Nephron progenitor cell (in vitro differentiated cells): ENCODE data around the gene MON2.

Source experiments
- DNase-seq: peaks from one replicate; pipeline ENCODE4 v3.0.0; 2021
- H3K27ac Mint-ChIP-seq: 2 replicates; pipeline ENCODE4 v1.8.0; 2021; ENCODE audit warnings: mild to moderate bottlenecking, moderate library complexity, mixed read lengths
- H3K27me3 Mint-ChIP-seq: 2 replicates; pipeline ENCODE4 v1.8.0; 2021; ENCODE audit warnings: mild to moderate bottlenecking, low read depth, mixed read lengths; ENCODE audit not compliant: poor library complexity
- H3K36me3 Mint-ChIP-seq: 2 replicates; pipeline ENCODE4 v1.8.0; 2021; ENCODE audit warnings: low read depth, mixed read lengths
- H3K4me1 Mint-ChIP-seq: 2 replicates; pipeline ENCODE4 v1.8.0; 2021; ENCODE audit warnings: mixed read lengths
- H3K4me3 Mint-ChIP-seq: 2 replicates; pipeline ENCODE4 v1.8.0; 2021; ENCODE audit warnings: mild to moderate bottlenecking, moderate library complexity, mixed read lengths
- H3K9me3 Mint-ChIP-seq: 2 replicates; pipeline ENCODE4 v1.8.0; 2021; ENCODE audit warnings: mild to moderate bottlenecking, moderate library complexity, mixed read lengths
- TF ChIP-seq, protein P1 (sequence below): fragments of 200-600 bp; sonication (generic); IDR thresholded peaks from 2 replicates; pipeline ENCODE4 v1.5.0; 2021; ENCODE audit warnings: antibody characterized with exemption

MON2 gene

DNA sequence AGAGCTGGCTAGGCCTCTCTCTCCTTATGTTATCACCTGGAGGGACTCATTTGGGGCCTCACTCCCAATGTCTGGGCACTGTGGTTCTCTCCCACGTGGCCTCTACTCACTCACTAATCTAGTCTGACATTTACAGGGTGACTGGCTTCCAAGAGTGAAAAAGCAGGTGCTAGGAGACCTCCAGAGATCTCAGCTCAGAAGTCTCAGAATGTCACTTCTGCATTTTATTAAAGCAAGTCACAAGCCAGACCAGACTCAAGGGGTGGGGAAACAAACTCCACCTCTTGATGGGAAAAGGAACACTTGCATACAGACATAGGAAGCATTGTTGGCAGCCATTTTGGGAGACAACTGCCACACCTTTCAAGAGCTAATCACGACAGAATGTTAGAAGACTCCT lies 175.9 kb downstream of the MON2 start:
- no peaks in the 10 kb centered on the region for H3K9me3 Mint-ChIP-seq
- TF ChIP-seq, protein P1, sequence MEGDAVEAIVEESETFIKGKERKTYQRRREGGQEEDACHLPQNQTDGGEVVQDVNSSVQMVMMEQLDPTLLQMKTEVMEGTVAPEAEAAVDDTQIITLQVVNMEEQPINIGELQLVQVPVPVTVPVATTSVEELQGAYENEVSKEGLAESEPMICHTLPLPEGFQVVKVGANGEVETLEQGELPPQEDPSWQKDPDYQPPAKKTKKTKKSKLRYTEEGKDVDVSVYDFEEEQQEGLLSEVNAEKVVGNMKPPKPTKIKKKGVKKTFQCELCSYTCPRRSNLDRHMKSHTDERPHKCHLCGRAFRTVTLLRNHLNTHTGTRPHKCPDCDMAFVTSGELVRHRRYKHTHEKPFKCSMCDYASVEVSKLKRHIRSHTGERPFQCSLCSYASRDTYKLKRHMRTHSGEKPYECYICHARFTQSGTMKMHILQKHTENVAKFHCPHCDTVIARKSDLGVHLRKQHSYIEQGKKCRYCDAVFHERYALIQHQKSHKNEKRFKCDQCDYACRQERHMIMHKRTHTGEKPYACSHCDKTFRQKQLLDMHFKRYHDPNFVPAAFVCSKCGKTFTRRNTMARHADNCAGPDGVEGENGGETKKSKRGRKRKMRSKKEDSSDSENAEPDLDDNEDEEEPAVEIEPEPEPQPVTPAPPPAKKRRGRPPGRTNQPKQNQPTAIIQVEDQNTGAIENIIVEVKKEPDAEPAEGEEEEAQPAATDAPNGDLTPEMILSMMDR = no peak
- peaks cover 45% of the 10 kb centered on the region for H3K4me1 Mint-ChIP-seq

DNA sequence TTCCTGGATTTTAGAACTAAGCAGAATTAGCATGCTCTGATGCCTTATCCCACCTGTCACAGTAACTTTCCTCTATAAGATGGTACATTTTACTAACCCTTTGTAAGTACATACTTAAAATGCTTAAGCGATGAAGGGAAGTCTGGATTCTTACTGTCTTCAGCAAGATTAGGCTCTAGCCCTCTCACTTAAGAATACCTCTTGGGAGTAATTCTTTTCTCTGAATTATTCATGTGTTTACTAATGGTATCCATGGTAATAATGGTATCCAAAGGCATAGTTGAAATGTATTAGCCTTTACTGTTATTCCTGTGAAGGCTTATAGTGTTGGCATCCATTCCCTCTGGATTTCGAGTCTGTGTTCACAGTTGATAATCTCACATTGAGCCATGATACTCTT lies 176.9 kb downstream of the MON2 start:
- H3K4me1 Mint-ChIP-seq = peaks cover 50% of the 10 kb centered on the region

More for the DNA sequence above, 175.9 kb downstream of the MON2 start:
- no peak overlapping the region for H3K27ac Mint-ChIP-seq
- no peak overlapping the region for H3K4me3 Mint-ChIP-seq
- H3K36me3 Mint-ChIP-seq = peaks cover 18% of the 10 kb centered on the region
- no peak for DNase-seq
- peaks cover 4% of the 10 kb centered on the region for H3K27me3 Mint-ChIP-seq

DNA sequence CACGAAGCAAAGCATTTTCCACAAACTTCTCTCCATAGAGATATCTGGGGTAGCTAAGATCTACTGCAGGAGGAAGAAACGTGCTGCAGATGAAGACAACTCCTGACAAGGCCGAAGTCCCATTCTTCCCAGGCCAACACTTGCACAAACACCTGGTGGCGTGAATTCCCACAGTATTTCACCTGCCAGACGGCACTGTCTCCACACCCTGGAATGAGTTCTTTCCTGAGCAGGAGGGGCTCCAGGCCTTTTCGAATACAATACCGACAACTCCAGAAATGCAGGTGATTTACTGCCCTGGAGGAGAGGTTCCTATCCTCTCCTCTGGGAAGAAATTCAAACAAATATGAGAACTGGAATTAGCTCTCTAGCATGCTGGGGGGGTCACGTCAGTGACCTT lies 179.9 kb downstream of the MON2 start:
- peaks cover 57% of the 10 kb centered on the region for H3K4me1 Mint-ChIP-seq
- TF ChIP-seq, protein P1 = no peak
- no peak overlapping the region for H3K27ac Mint-ChIP-seq
- H3K4me3 Mint-ChIP-seq = no peak overlapping the region
- no peak for DNase-seq
- peaks cover 10% of the 10 kb centered on the region for H3K27me3 Mint-ChIP-seq
- peaks cover 4% of the 10 kb centered on the region for H3K9me3 Mint-ChIP-seq
- H3K36me3 Mint-ChIP-seq = peaks cover 39% of the 10 kb centered on the region

More for the DNA sequence above, 176.9 kb downstream of the MON2 start:
- Mint-ChIP-seq H3K9me3 (no peaks in the 10 kb centered on the region), H3K27ac (no peak overlapping the region), H3K27me3 (peaks cover 8% of the 10 kb centered on the region), H3K36me3 (peaks cover 28% of the 10 kb centered on the region), H3K4me3 (no peak overlapping the region)
- TF ChIP-seq, protein P1 = no peak
- no peak for DNase-seq

DNA sequence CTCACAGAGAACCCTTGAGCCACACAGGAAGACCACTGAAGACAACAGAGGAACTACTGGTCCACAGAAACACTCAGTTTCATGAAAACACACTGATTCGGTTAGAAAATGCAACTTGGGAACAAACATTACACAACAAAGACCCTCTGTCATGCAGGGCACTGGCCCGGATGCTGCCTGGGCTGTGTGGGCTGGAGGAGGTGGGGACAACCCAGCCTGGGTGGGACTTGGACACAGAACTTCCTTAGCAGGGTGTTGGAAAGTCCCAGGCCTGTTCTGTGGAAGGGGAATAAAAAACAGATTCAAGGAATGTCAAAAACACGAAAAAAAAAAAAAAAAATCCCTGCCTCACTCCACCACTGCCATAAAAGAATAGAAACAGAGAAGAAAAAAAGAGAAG lies 181.0 kb downstream of the MON2 start:
- TF ChIP-seq, protein P1 = no peak
- Mint-ChIP-seq H3K27me3 (peaks cover 10% of the 10 kb centered on the region), H3K27ac (no peak overlapping the region), H3K4me3 (no peak overlapping the region), H3K4me1 (peaks cover 54% of the 10 kb centered on the region), H3K36me3 (peaks cover 43% of the 10 kb centered on the region), H3K9me3 (peaks cover 4% of the 10 kb centered on the region)
- DNase-seq = no peak

DNA sequence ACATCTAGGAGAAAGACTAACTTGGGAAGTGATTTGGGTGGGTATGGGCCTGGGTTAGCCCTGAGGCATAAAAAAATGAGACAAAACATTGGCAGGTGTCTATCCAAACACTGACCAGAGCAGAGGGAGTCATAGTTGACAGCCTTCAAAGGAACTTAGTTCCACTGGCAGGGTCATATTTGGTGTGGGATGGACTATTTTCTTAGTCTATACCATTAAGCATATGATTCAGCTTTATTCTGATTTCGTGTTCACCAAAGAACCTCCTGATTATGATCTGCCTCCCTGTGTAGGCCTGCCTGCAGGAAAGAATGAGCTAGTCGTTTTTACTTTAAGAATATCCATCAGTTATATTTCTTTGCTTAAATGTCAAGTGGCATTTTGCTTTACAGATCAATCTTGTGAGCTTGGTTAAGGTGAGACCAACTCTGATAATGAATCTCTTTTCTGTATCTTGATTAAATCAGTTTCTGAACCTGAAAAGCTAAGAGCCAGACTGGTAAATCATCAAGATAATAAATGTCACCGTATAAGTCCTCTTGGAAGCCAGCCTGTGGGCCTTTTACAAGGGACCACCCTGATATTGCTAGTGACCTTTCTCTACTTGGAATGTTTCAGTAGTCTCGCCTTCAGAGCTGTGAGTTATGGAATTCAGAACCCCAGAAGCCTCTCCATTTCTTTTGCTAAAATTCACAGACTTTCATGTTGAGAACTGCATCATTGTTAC lies 182.9 kb downstream of the MON2 start:
- DNase-seq = no peak
- H3K4me1 Mint-ChIP-seq = peaks cover 62% of the 10 kb centered on the region
- H3K9me3 Mint-ChIP-seq = peaks cover 4% of the 10 kb centered on the region
- H3K27me3 Mint-ChIP-seq = peaks cover 10% of the 10 kb centered on the region
- TF ChIP-seq, protein P1 = no peak
- H3K27ac Mint-ChIP-seq = no peak overlapping the region
- H3K4me3 Mint-ChIP-seq = no peak overlapping the region
- peaks cover 45% of the 10 kb centered on the region for H3K36me3 Mint-ChIP-seq
